ENCODE results near the gene IPCEF1.

IPCEF1 gene

DNA sequence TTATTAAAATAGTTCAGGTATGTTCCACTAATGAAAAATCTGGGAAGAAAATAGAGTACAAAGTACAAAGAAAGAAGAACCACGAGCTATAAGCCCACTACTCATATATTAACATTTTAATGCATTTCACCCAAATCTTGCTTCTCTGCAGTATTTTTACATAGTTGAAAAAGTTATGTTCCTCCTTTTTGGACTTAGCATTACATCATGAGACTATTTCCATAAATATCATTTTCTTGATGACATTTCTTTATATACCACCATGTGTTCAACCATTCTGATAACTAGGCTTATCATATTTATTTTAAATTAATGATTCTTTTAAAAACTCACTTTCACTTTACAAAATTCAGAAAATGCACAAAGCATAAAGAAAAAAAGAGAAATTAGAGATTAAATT is 3.0 kb downstream of the IPCEF1 start:
- no peak for TF ChIP-seq CTCF (IDR thresholded peaks at IDR 0.05; ENCODE audit: low read depth, low read length)
- H3K27me3 ChIP-seq = no peaks in the 10 kb centered on the region
- no peaks in the 10 kb centered on the region for H3K9me3 ChIP-seq
- no peak for DNase-seq
- no peak overlapping the region for H3K4me3 ChIP-seq (ENCODE audit: low read depth, low read length)
- no peaks in the 10 kb centered on the region for H3K4me1 ChIP-seq
- no peaks in the 10 kb centered on the region for H3K36me3 ChIP-seq

- Histone ChIP-seq H3K9me3 (no peaks in the 10 kb centered on the region), H3K36me3 (no peaks in the 10 kb centered on the region), H3K4me3 (ENCODE audit: low read depth, low read length) (no peak overlapping the region), H3K4me1 (no peaks in the 10 kb centered on the region), H3K27me3 (no peaks in the 10 kb centered on the region)
- no peak for TF ChIP-seq CTCF (IDR thresholded peaks at IDR 0.05; ENCODE audit: low read depth, low read length)
- no peak for DNase-seq
Observed at GRCh38 chr6:154352898-154353585, 3.6 kb downstream of the IPCEF1 start.

GRCh38 chr6:154350293-154350692 is 6.3 kb downstream of the IPCEF1 start:
- H3K27me3 ChIP-seq = no peaks in the 10 kb centered on the region
- H3K4me1 ChIP-seq = no peaks in the 10 kb centered on the region
- no peaks in the 10 kb centered on the region for H3K9me3 ChIP-seq
- TF ChIP-seq CTCF (IDR thresholded peaks at IDR 0.05; ENCODE audit: low read depth, low read length) = no peak
- H3K36me3 ChIP-seq = no peaks in the 10 kb centered on the region
- DNase-seq = no peak
- no peak overlapping the region for H3K4me3 ChIP-seq (ENCODE audit: low read depth, low read length)

GRCh38 chr6:154347981-154348380 is 8.6 kb downstream of the IPCEF1 start:
- H3K36me3 ChIP-seq = no peaks in the 10 kb centered on the region
- no peaks in the 10 kb centered on the region for H3K9me3 ChIP-seq
- H3K4me3 ChIP-seq (ENCODE audit: low read depth, low read length) = no peak overlapping the region
- H3K4me1 ChIP-seq = peaks cover 7% of the 10 kb centered on the region
- no peak for TF ChIP-seq CTCF (IDR thresholded peaks at IDR 0.05; ENCODE audit: low read depth, low read length)
- DNase-seq = no peak
- H3K27me3 ChIP-seq = no peaks in the 10 kb centered on the region

GRCh38 chr6:154345811-154346210 is 10.8 kb downstream of the IPCEF1 start:
- Histone ChIP-seq H3K9me3 (no peaks in the 10 kb centered on the region), H3K36me3 (no peaks in the 10 kb centered on the region), H3K4me3 (ENCODE audit: low read depth, low read length) (no peak overlapping the region), H3K27me3 (no peaks in the 10 kb centered on the region), H3K4me1 (peaks cover 7% of the 10 kb centered on the region)
- TF ChIP-seq CTCF (IDR thresholded peaks at IDR 0.05; ENCODE audit: low read depth, low read length) = no peak
- DNase-seq = no peak

DNA sequence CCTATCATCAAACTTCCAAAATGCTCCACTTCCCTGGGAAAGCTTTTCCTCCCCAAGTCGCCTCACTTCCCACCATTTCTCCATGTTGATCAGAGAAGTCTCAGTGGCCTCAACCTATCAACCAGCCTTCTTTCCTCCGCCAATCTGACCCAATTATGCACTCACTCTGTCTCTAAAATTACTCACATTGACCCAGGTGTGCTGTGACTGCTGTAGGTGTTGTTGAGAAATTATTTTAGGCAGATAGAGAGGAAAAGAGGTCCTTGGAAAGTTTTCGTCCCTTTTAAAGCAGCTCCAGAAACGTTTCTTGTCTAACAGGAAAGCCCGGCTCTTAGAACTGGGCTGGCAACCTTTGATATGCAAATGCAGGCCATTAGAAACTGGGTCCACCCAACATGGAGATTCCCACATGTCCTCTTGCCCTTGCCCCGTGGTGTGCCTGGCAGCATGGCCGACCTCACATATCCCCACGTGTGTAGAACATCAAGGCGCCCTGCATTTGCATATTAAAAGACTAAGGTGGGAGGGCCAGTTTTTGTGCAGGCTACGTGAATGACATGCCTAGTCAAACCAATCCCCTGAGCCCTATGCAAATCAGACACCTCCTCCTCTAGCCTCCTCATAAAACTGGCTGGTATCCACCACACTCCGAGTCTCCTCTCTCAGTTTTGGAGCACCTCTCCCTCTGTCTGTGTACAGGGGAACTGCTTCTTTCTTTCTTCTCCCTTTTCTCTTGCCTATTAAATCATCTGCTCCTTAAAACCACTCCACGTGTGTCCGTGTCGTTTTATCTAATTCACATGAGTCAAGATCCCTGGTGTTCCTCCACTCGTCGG is 12.9 kb downstream of the IPCEF1 start:
- Histone ChIP-seq H3K27me3 (no peaks in the 10 kb centered on the region), H3K4me3 (ENCODE audit: low read depth, low read length) (peak overlapping the region; percentile 18), H3K36me3 (no peaks in the 10 kb centered on the region), H3K4me1 (peaks cover 7% of the 10 kb centered on the region), H3K9me3 (no peaks in the 10 kb centered on the region)
- peak; percentile 80 for DNase-seq
- TF ChIP-seq CTCF (IDR thresholded peaks at IDR 0.05; ENCODE audit: low read depth, low read length) = peak; percentile 73
